ENCODE data around the gene FAM221B. TPM values are rescaled to one million over a fixed set of nuclear protein-coding genes. Genes with fewer than 3 reads are reported as not detected.
A peak's percentile ranks its signal among the peaks of the same experiment; 100 is the strongest.

The FAM221B gene
- total and polyA plus RNA-seq, 9 of the 15 experiments (the other 6 are each of a cell fraction or from before 2014, with no cell fraction given) = 0.01 TPM; not detected in 8

GRCh38 chr9:35834260-35835215, 6.0 kb upstream of the FAM221B start (continued):
- TF ChIP-seq ZBTB40 (IDR thresholded peaks at IDR 0.05) (peak; percentile 46; the same call in 1 of the 2 replicates), ZBTB40 (CRISPR knock-in tag; IDR thresholded peaks at IDR 0.05) (no peak), ZNF175 (CRISPR knock-in tag; IDR thresholded peaks at IDR 0.05; ENCODE audit: low read depth) (0 out of 2 replicates have a peak, but pooled peaks have one; percentile 39), TEAD2 (tag; IDR thresholded peaks at IDR 0.05) (no peak), YY1 (IDR thresholded peaks at IDR 0.05; ENCODE audit: borderline replicate concordance in 1 of 3, control insufficient read depth in 1 of 3, extremely low read depth in 1 of 3, insufficient read depth in 3 of 3, insufficient read length in 1 of 3, insufficient replicate concordance in 2 of 3, low read depth in 1 of 3, low read length in 2 of 3) (no peak), ESRRA (IDR thresholded peaks at IDR 0.05; ENCODE audit: borderline replicate concordance, low read depth) (peak; percentile 21; the same call in 1 of the 2 replicates), CXXC5 (CRISPR knock-in tag; IDR thresholded peaks at IDR 0.05) (0 out of 2 replicates have a peak, but pooled peaks have one; percentile 16), TFE3 (CRISPR knock-in tag; IDR thresholded peaks at IDR 0.05) (peak; percentile 68), PRMT5 (CRISPR knock-in tag; IDR thresholded peaks at IDR 0.05) (no peak), ETS1 (conservative IDR thresholded peaks at IDR 0.05; ENCODE audit: control insufficient read depth, low read depth, low read length) (no peak), ZC3H4 (CRISPR knock-in tag; IDR thresholded peaks at IDR 0.05; ENCODE audit: borderline replicate concordance) (no peak), ZFPM2 (CRISPR knock-in tag; IDR thresholded peaks at IDR 0.05) (no peak), CBFB (CRISPR knock-in tag; IDR thresholded peaks at IDR 0.05) (no peak)

Data from K562 (cell line).